ENCODE results near the gene ZMYM2.

DNA sequence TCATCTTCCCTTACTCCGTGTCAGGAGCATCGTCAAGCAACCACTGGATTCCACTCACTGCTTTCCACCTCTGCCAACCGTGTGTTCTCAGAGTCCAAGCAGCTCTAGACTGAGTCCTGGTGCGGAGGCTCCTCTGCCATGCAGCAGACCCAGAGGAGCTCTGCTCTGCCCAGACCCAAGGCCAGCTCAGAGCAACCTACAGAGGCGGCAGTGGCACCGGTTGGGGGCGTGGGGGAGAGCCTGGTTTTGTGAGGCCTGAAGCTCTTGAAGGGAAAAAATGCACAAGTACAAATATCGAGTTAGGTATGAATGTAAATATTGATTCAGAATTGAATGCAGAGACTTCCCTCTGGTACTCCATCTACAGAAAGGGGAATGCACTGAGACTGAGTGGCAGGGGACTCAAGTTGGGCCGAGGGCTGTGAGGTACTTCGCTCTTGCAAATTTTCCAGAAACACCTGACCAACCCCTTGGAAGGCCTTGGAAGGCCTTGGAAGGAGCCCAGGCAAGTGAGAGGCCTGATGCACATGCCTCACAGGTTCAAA lies 155.6 kb downstream of the ZMYM2 start:
- TF ChIP-seq GATA2 (IDR thresholded peaks at IDR 0.05; ENCODE audit: low read depth, low read length) (no peak), GATA3 (IDR thresholded peaks at IDR 0.05; ENCODE audit: low read depth, low read length) (no peak)

Data from SH-SY5Y (cell line).